PFSK-1 (cell line): ENCODE results near the gene SLCO2A1.

ENCODE experiments used
- FOXP2 ChIP-seq: optimal IDR thresholded peaks from 2 replicates; pipeline ENCODE3; 2011; ENCODE audit warnings: borderline replicate concordance, control low read depth, inconsistent platforms; ENCODE audit not compliant: insufficient read depth; ENCODE audit errors: extremely low read length, extremely low read depth
- TAF1 ChIP-seq: IDR thresholded peaks from 2 replicates; pipeline ENCODE4 v1.6.1; 2012; ENCODE audit warnings: low read length, control low read depth, borderline replicate concordance; ENCODE audit not compliant: insufficient read depth
- TF ChIP-seq, protein P1 (sequence below), 2 experiments: IDR thresholded peaks; 2 replicates each; pipeline versions ENCODE4 v1.6.1 to v1.8.0; 2011 to 2012; ENCODE audit warnings: low read depth in 2 of 2, low read length in 2 of 2, control low read depth in 1 of 2, inconsistent platforms in 1 of 2, mild to moderate bottlenecking in 1 of 2, moderate library complexity in 1 of 2; ENCODE audit not compliant: insufficient read depth in 1 of 2

DNA sequence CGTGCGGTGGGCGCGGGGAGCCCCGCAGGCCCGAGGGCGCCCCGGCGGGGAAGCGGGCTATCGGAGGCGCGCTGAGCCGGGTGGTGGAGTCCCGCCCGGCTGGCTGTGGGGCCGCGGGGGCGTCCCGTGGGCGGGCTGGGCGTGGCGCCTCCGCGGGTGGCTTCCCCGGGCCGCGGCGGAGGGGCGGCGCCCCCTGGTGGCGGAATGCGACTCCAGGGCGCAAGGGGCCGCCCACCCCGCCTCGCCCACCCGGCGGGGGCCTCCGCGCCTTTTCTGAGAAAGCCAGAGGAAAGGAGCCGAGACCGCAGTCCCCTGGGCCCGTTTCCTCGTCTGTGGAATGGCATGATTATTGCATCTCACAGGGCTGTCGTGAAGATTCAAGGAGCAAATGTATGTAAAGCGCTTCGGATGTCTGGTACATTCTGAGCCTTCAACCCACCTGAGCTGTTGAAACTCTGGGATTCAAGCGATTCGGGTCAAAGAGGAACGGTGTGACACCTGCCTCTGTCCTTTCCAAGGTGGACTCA, 102.1 kb downstream of the SLCO2A1 start:
- TF ChIP-seq FOXP2 (no peak), TAF1 (no peak)
- TF ChIP-seq, protein P1, sequence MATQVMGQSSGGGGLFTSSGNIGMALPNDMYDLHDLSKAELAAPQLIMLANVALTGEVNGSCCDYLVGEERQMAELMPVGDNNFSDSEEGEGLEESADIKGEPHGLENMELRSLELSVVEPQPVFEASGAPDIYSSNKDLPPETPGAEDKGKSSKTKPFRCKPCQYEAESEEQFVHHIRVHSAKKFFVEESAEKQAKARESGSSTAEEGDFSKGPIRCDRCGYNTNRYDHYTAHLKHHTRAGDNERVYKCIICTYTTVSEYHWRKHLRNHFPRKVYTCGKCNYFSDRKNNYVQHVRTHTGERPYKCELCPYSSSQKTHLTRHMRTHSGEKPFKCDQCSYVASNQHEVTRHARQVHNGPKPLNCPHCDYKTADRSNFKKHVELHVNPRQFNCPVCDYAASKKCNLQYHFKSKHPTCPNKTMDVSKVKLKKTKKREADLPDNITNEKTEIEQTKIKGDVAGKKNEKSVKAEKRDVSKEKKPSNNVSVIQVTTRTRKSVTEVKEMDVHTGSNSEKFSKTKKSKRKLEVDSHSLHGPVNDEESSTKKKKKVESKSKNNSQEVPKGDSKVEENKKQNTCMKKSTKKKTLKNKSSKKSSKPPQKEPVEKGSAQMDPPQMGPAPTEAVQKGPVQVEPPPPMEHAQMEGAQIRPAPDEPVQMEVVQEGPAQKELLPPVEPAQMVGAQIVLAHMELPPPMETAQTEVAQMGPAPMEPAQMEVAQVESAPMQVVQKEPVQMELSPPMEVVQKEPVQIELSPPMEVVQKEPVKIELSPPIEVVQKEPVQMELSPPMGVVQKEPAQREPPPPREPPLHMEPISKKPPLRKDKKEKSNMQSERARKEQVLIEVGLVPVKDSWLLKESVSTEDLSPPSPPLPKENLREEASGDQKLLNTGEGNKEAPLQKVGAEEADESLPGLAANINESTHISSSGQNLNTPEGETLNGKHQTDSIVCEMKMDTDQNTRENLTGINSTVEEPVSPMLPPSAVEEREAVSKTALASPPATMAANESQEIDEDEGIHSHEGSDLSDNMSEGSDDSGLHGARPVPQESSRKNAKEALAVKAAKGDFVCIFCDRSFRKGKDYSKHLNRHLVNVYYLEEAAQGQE (IDR thresholded peaks at IDR 0.05; ENCODE audit: insufficient read depth in 1 of 2, low read depth in 2 of 2, low read length in 2 of 2), result no peak
